Bronchus fibroblast of lung (primary cell): ENCODE data around the gene NFU1. TPM values are rescaled to one million over a fixed set of nuclear protein-coding genes. Genes with fewer than 3 reads are reported as not detected.

Experiments
- total RNA-seq: library from RNA; depleted of rRNA; stranded (reverse); fragments of >200 nt; gene quantifications from 2 replicates; pipeline ENCODE4 v1.2.3, GENCODE V29; 2015

NFU1 gene
- total RNA-seq = 32.9 and 37.7 TPM in 2 replicates

GRCh38 chr2:69436938-69437750 is at the start of gene NFU1:
Gene NFU1 (minus strand): TSS chr2:69437435. CDS start chr2:69437422, 13 bp downstream.

DNA sequence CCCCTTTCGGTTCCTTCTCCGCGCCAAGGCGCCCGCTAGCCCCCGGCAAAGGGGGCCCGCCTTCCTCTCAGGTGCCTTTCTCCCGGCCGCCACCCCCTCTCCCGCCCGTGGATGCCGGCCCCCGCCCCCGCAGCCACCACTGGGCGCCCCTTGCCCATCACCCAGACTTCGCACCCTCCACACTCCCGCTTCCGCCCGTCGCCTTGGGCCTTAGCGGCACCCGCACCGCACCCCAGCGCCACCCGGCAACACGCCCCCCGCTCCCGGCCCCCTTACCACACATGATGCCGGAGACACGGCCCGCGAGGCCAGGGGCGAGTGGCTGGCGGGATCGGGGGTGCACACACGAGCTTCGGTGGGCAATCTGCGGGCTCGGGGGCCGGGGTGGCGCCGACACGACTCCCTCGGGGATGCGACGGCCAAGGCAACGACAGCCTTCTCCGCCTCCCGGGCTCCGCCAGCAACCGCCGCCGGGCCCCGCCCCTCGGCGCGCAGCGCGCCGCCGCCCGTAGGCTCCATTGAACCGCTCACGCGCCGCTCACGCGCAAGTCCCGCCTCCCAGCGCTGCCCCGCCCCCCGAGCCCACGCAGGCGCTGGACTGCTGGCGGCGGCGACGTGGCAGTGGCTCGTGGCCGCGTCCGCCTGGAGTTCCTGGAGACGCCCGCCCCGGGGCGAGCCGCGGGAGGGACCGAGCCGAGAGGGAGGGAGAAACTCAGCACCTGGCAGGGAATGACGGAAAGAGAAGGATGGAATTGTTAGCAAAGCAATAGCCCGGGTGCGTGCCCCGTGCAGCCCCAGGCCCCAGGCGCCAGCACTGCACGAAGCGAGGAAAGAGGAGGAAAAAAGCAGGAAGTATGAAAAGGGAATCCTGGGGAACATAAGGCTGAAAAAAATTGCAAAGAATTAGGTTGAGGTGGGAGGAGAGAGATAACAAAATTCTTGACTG is 50.2 kb downstream of the NFU1 start, which contains the start of gene GFPT1:
GFPT1 (minus strand) TSS at position 439 of the 946 bp plus-strand sequence; CDS start at position 283, 156 bp downstream.

Other genes starting within 250 kb of the NFU1 start
- 16.5 and 16.8 TPM in 2 replicates for gene GFPT1, start 50.2 kb downstream of the NFU1 start, total RNA-seq
- 19.0 and 21.7 TPM in 2 replicates for gene AAK1, start 206.3 kb upstream of the NFU1 start, total RNA-seq